Fibroblast of lung (primary cell): Measurements from ENCODE around the gene PIK3CA. TPM values are rescaled to one million over a fixed set of nuclear protein-coding genes. Genes with fewer than 3 reads are reported as not detected.
A peak's percentile ranks its signal among the peaks of the same experiment; 100 is the strongest.

Experiments used
- DNase-seq, 2 donors: peaks; one replicate each; pipeline versions ENCODE4 v3.0.0 to v3.0.0-alpha.2; 2010; ENCODE audit warnings: low read depth in 2 of 2
- H2AFZ ChIP-seq: 2 replicates; pipeline ENCODE4 v1.5.1; 2012; ENCODE audit warnings: low read length, control low read depth, inconsistent platforms
- H3K27ac ChIP-seq: 2 replicates; pipeline ENCODE4 v1.5.1; 2011; ENCODE audit warnings: low read length, control low read depth; ENCODE audit not compliant: insufficient read depth
- H3K27me3 ChIP-seq: 2 replicates; pipeline ENCODE4 v1.5.1; 2011; ENCODE audit warnings: mild to moderate bottlenecking, low read length; ENCODE audit not compliant: control insufficient read depth, insufficient read depth
- H3K36me3 ChIP-seq: 2 replicates; pipeline ENCODE4 v1.5.1; 2011; ENCODE audit warnings: low read length; ENCODE audit not compliant: control insufficient read depth, insufficient read depth
- H3K4me1 ChIP-seq: 2 replicates; pipeline ENCODE4 v1.5.1; 2011; ENCODE audit warnings: low read length; ENCODE audit not compliant: control insufficient read depth, insufficient read depth; ENCODE audit errors: extremely low read depth
- H3K4me2 ChIP-seq: 2 replicates; pipeline ENCODE4 v1.5.1; 2011; ENCODE audit warnings: low read length, control low read depth; ENCODE audit not compliant: insufficient read depth; ENCODE audit errors: extremely low read depth
- H3K4me3 ChIP-seq, 4 experiments: fragments of 200-600 bp in 1 of 4; sonication (generic) in 1 of 4; replicated peaks in 1 of 4; 2 replicates each; pipeline ENCODE4 v1.5.1; 2011 to 2016; ENCODE audit warnings: low read length in 4 of 4, low read depth in 3 of 4, mild to moderate bottlenecking in 3 of 4, control low read depth in 2 of 4, inconsistent platforms in 1 of 4, mixed read lengths in 1 of 4; ENCODE audit not compliant: insufficient read depth in 1 of 4; ENCODE audit errors: control extremely low read depth in 1 of 4
- H3K79me2 ChIP-seq: 2 replicates; pipeline ENCODE4 v1.5.1; 2012; ENCODE audit warnings: mild to moderate bottlenecking, low read length, inconsistent platforms; ENCODE audit not compliant: control insufficient read depth, insufficient read depth
- H3K9ac ChIP-seq: 2 replicates; pipeline ENCODE4 v1.5.1; 2011; ENCODE audit warnings: mild to moderate bottlenecking, low read length, control low read depth; ENCODE audit not compliant: insufficient read depth
- H3K9me3 ChIP-seq: 2 replicates; pipeline ENCODE4 v1.5.1; 2012; ENCODE audit warnings: low read depth, low read length; ENCODE audit not compliant: control insufficient read depth, insufficient read depth
- H4K20me1 ChIP-seq: 2 replicates; pipeline ENCODE4 v1.5.1; 2011; ENCODE audit warnings: low read length; ENCODE audit not compliant: control insufficient read depth, insufficient read depth; ENCODE audit errors: extremely low read depth
- CTCF ChIP-seq, 2 donors: IDR thresholded peaks in 1 of 2; conservative IDR thresholded peaks in 1 of 2; 1 replicate in 1 of 2; 2 replicates in 1 of 2; pipeline ENCODE4 v1.5.1; 2011 to 2012; ENCODE audit warnings: low read length in 2 of 2, control low read depth in 1 of 2, inconsistent platforms in 1 of 2, low read depth in 1 of 2, mild to moderate bottlenecking in 1 of 2
- EZH2 ChIP-seq: IDR thresholded peaks from 2 replicates; pipeline ENCODE4 v1.5.1; 2012; ENCODE audit warnings: low read length, control low read depth, mild to moderate bottlenecking; ENCODE audit errors: missing control alignments
- polyA plus RNA-seq, 2 donors: library from polyadenylated mRNA; depleted of rRNA in 1 of 2; stranded (reverse) in 1 of 2; unstranded in 1 of 2; fragments of >200 nt; gene quantifications; 2 replicates each; pipeline ENCODE4 v1.2.1, GENCODE V29; 2011 to 2012; ENCODE audit warnings: missing spikeins in 1 of 2
- total RNA-seq: library from RNA; depleted of rRNA; stranded (reverse); fragments of >200 nt; gene quantifications from 2 replicates; pipeline ENCODE4 v1.2.1, GENCODE V29; 2014

Gene PIK3CA
- total and polyA plus RNA-seq, 2 donors (not counting 1 experiment from before 2014, with no cell fraction given): 20.8 to 28.9 TPM

GRCh38 chr3:179146911-179147513 lies 1.1 kb upstream of the PIK3CA start:
- H3K9ac ChIP-seq: peak overlapping the region; percentile 32
- peaks cover 34% of the 10 kb centered on the region for H3K79me2 ChIP-seq
- H3K27ac ChIP-seq: peak overlapping the region; percentile 85
- no peaks in the 10 kb centered on the region for H3K27me3 ChIP-seq
- H3K4me1 ChIP-seq: peaks cover 2% of the 10 kb centered on the region
- H3K36me3 ChIP-seq: no peaks in the 10 kb centered on the region
- H4K20me1 ChIP-seq: no peaks in the 10 kb centered on the region
- H3K4me3 ChIP-seq: peak overlapping the region; percentile 85 to 99 (median 91)
- no peak for TF ChIP-seq EZH2
- peak; percentile 66 to 69 for TF ChIP-seq CTCF (conservative IDR thresholded peaks at IDR 0.05 in 1 of 2, IDR thresholded peaks at IDR 0.05 in 1 of 2; ENCODE audit: low read depth in 1 of 2, low read length in 2 of 2)
- peak overlapping the region; percentile 95 for H2AFZ ChIP-seq
- peak; percentile 61 to 81 for DNase-seq
- peak overlapping the region; percentile 90 for H3K4me2 ChIP-seq
- H3K9me3 ChIP-seq: no peaks in the 10 kb centered on the region

- no peak for DNase-seq
- H2AFZ ChIP-seq: peak overlapping the region; percentile 95
- no peak for TF ChIP-seq EZH2
- TF ChIP-seq CTCF (conservative IDR thresholded peaks at IDR 0.05 in 1 of 2, IDR thresholded peaks at IDR 0.05 in 1 of 2; ENCODE audit: low read depth in 1 of 2, low read length in 2 of 2): no peak
- H3K9me3 ChIP-seq: no peaks in the 10 kb centered on the region
- no peaks in the 10 kb centered on the region for H3K36me3 ChIP-seq
- peaks cover 38% of the 10 kb centered on the region for H3K79me2 ChIP-seq
- no peaks in the 10 kb centered on the region for H4K20me1 ChIP-seq
- H3K27me3 ChIP-seq: no peaks in the 10 kb centered on the region
- H3K4me3 ChIP-seq: peak overlapping the region; percentile 85 to 99 (median 91)
- peak overlapping the region; percentile 90 for H3K4me2 ChIP-seq
- peak overlapping the region; percentile 32 for H3K9ac ChIP-seq
- H3K27ac ChIP-seq: peak overlapping the region; percentile 85
- H3K4me1 ChIP-seq: peaks cover 2% of the 10 kb centered on the region
Observed at GRCh38 chr3:179147514-179147872, 664 bp upstream of the PIK3CA start.

- no peaks in the 10 kb centered on the region for H3K9me3 ChIP-seq
- H3K79me2 ChIP-seq: peaks cover 50% of the 10 kb centered on the region
- no peaks in the 10 kb centered on the region for H4K20me1 ChIP-seq
- H2AFZ ChIP-seq: peak overlapping the region; percentile 80
- H3K27me3 ChIP-seq: no peaks in the 10 kb centered on the region
- H3K4me1 ChIP-seq: peaks cover 2% of the 10 kb centered on the region
- H3K9ac ChIP-seq: peak overlapping the region; percentile 81
- H3K4me2 ChIP-seq: peak overlapping the region; percentile 94
- H3K36me3 ChIP-seq: no peaks in the 10 kb centered on the region
- TF ChIP-seq CTCF (conservative IDR thresholded peaks at IDR 0.05 in 1 of 2, IDR thresholded peaks at IDR 0.05 in 1 of 2; ENCODE audit: low read depth in 1 of 2, low read length in 2 of 2) (no peak), EZH2 (no peak)
- H3K4me3 ChIP-seq: peak overlapping the region; percentile 85 to 97 (median 88)
- peak overlapping the region; percentile 85 for H3K27ac ChIP-seq
- DNase-seq: peak; percentile 37 to 44
Observed at GRCh38 chr3:179148616-179149405, 654 bp downstream of the PIK3CA start.
